ENCODE measurements around the gene NR1H2.

Gene NR1H2

DNA sequence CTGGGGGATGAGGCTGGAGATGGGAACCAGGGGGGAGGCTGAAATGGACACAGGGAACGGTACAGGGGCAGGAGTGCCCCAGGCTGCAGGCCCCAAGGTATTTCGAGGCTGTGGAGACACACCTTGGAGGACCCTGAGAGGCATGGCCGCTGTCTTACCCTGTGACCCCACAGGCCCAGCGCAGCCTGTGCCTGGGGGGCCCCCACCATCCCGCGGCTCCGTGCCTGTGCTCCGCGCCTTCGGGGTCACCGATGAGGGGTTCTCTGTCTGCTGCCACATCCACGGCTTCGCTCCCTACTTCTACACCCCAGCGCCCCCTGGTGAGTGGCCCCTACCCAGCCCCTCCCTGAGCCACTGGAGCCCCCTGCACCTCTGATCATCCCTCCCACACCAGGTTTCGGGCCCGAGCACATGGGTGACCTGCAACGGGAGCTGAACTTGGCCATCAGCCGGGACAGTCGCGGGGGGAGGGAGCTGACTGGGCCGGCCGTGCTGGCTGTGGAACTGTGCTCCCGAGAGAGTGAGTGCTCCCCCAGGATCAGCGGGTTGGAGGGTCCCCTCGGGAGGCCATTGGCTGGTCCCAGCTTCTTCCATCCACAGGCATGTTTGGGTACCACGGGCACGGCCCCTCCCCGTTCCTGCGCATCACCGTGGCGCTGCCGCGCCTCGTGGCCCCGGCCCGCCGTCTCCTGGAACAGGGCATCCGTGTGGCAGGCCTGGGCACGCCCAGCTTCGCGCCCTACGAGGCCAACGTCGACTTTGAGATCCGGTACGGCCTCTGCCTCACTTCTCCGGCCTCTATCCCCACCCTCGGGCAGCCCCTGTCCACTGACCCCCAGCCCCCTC lies 25.6 kb downstream of the NR1H2 start:
- DNase-seq (ENCODE audit: low spot score): no peak

DNA sequence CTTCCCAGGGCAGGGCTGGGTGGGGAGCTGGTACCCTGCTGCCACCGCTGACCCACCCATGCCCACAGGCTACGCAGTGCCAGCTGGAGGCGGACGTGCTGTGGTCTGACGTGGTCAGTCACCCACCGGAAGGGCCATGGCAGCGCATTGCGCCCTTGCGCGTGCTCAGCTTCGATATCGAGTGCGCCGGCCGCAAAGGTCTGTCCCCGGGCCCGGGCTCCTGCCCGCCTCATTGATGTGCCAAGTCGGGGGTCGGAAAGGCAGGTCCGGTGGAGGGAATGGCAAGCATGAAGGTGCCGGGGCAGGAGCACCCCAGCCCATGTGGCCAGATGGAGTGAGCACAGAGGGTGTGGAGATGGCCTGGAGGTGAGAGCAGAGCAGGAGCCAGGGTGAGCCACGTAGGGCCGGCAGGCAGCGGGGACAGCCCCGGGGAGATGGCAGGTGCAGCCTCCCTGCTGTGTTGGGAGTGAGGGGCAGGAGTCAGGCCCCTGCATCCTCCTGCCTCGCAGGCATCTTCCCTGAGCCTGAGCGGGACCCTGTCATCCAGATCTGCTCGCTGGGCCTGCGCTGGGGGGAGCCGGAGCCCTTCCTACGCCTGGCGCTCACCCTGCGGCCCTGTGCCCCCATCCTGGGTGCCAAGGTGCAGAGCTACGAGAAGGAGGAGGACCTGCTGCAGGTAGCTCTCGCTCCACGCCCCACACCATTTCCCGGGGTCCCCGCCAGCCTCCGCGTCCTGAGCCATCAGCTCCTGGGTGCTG lies 26.5 kb downstream of the NR1H2 start:
- DNase-seq (ENCODE audit: low spot score): no peak

DNA sequence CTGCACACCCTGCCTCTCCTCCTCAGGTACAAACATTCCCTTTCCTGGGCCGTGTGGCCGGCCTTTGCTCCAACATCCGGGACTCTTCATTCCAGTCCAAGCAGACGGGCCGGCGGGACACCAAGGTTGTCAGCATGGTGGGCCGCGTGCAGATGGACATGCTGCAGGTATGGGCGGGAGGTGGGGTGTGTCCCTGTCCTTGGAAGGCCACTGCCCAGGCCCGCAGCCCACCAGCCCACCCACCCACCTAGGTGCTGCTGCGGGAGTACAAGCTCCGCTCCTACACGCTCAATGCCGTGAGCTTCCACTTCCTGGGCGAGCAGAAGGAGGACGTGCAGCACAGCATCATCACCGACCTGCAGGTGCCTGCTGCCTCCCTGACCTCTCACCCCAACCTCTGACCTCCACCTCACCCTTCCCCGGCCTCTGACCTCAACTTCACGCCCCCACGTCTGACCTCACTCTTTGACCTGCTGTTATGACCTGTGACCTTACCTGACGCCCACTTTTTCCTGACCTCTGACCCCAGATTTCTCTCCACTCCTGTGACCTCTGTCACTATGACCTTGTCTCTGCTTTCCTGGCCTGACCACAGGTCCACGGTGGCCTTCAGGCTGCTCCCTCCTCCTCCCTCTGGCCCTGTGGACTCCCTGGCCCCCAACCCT lies 30.0 kb downstream of the NR1H2 start:
- no peak for DNase-seq (ENCODE audit: low spot score)

DNA sequence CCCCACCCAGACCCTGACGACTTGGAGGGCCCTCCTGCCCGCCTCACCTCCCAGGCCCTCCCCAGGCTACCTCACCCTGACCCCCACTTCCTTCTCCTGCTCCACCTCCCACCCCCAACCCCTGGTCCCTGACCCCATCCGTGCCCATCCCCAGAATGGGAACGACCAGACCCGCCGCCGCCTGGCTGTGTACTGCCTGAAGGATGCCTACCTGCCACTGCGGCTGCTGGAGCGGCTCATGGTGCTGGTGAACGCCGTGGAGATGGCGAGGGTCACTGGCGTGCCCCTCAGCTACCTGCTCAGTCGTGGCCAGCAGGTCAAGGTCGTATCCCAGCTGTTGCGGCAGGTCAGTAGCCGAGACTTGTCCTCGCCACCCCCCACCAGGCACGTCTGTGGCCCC lies 30.6 kb downstream of the NR1H2 start:
- no peak for DNase-seq (ENCODE audit: low spot score)

DNA sequence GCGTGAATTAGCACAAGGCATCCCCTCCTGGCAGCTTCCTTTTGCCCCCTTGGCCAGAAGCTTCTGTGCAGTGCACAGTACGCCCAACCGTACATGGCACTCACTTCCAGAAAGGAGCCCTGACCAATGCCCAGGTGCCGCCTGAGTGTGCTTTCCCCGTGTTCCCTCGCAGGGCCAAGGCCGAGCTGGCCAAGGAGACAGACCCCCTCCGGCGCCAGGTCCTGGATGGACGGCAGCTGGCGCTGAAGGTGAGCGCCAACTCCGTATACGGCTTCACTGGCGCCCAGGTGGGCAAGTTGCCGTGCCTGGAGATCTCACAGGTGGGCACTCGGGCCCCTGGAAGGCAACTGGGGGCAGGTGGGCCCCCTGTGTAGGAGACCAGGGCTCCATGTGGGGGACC lies 33.1 kb downstream of the NR1H2 start:
- no peak for DNase-seq (ENCODE audit: low spot score)

DNA sequence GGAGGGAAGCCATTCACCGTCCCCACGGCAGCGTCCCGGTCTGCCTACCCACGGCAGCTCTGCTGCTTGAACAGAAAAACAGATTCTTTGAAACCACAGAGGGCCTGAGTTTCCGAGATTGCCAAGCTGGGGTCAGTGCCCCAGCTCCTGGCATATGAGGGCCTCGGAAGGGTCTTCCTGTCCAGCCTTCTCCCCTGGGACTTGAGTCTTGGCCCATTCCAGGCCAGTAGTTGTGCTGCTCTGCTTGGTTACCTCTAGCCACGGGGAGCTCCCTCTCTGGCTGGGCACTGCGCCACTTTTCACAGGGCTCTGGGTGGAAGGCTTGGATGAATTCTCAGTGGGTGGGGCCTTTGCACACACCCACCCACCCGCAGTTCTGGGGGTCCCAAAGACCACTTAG lies 33.9 kb downstream of the NR1H2 start:
- DNase-seq (ENCODE audit: low spot score): no peak

DNA sequence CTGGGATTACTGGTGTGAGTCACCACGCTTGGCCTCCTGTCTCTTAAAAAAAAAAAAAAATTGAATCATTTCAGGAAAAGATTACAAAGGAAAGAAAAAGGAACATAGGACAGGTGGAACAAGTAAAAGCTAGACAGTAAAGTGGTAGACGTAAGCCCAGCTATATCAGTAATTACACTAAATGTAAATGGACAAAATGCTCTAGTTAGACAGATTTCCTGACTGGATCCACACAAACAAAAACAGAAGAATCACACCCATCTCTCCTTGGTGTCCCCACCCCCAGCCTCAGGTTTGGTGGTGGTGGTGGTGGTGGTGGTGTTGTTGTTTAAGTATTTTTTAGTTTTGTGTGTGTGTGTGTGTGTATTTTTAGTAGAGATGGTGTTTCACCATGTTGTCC lies 36.2 kb downstream of the NR1H2 start:
- no peak for DNase-seq (ENCODE audit: low spot score)

DNA sequence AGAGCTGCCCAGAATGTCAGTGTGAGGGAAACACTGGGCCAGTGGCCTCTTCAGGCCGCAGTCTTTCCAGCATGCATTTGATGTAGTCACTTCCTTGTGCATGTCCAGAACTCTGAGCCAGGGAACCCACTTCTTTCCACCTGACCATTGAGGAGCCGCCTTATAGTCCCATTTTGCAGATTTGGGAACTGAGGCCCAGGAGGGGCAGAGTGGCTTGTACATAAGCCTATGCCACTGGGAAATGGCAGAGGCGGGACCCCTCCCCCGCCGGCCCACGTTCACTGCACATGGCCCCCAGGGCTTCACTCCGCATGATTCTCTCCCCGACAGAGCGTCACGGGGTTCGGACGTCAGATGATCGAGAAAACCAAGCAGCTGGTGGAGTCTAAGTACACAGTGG lies 36.8 kb downstream of the NR1H2 start:
- DNase-seq (ENCODE audit: low spot score): no peak

DNA sequence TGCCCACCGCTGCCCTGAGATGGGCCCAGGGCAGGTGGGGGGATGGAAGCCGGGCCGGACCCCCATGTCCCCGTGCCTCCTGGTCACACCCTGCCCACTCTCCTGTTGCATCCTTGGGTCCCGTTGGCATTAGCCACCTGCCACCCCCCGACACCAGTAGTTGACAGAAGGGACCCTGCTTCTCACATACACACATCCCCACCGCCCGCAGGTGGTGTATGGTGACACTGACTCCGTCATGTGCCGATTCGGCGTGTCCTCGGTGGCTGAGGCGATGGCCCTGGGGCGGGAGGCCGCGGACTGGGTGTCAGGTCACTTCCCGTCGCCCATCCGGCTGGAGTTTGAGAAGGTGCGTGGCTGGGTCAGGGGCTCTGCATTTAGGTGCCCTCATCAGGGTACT lies 37.3 kb downstream of the NR1H2 start:
- DNase-seq (ENCODE audit: low spot score): no peak

DNA sequence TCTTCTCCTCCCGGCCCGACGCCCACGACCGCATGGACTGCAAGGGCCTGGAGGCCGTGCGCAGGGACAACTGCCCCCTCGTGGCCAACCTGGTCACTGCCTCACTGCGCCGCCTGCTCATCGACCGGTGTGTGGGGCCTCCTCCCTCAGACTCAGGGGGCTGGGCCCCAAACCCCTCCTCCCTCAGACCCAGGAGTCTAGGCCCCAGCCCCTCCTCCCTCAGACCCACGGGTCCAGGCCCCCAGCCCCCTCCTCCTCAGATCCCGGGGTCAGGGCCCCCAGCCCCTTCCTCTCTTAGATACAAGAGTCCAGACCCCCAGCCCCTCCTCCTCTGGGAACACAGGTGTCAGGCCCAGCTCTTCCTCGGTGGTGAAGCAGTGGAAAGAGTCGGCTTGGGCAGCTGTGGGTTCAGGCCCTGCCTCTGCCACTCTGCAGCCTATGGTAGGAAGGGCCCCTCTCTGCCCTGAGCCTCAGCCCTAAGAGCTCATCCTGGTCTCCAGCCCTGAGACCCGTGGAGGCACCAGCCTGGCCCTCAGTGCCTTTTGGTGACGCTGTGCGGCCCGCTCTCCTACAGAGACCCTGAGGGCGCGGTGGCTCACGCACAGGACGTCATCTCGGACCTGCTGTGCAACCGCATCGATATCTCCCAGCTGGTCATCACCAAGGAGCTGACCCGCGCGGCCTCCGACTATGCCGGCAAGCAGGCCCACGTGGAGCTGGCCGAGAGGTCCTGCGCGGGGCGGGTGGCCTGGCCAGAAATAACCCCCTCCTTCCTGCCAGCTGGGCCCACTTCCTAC lies 38.8 kb downstream of the NR1H2 start:
- DNase-seq (ENCODE audit: low spot score): peak; percentile 97

DNA sequence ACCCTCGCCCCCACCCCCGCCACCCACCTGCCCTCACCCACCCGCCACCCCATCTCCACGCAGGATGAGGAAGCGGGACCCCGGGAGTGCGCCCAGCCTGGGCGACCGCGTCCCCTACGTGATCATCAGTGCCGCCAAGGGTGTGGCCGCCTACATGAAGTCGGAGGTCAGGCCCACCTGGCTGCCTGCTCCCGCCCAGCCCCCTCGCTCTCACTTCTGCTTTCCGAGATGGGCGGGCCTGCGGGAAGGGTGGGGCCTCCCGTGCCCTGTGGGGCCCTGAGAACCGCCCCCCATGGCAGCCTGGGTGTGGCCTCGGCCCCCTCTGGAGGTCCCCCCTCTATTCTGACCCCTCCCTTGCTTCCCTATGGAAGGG lies 39.4 kb downstream of the NR1H2 start:
- no peak for DNase-seq (ENCODE audit: low spot score)

DNA sequence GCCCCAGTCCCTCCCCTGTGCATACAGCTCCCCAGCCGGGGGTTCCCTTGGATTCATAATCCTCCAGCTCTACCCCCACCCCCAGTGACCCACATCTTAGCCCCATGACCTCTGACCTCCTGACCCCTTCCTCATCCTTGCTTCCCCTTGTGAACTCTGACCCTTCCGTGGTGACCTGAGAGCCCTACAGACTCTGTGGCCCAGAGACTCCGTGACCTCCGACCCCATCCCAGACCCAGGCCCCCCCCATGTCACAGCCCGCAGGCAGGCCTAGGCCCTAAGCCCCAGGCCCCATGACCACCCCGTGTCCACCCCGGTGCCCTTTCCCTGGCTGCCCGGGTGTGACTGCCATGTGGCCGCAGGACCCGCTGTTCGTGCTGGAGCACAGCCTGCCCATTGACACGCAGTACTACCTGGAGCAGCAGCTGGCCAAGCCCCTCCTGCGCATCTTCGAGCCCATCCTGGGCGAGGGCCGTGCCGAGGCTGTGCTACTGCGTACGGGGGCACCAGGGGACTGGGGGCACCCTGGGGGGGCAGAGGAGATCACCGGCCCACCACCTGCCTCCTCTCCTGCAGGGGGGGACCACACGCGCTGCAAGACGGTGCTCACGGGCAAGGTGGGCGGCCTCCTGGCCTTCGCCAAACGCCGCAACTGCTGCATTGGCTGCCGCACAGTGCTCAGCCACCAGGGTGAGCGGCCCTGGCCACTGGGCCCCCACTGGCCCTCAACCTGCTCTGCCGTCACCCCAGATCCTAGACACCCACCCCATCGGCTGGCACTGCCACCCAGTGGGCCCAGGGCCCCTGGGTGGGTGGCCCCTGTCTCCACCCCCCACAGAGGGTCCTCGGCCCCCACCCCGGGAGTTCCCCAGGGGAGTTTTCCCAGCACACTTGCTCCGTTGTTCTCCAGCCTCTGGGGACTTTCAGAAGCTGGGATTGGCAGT lies 40.0 kb downstream of the NR1H2 start:
- no peak for DNase-seq (ENCODE audit: low spot score)

DNA sequence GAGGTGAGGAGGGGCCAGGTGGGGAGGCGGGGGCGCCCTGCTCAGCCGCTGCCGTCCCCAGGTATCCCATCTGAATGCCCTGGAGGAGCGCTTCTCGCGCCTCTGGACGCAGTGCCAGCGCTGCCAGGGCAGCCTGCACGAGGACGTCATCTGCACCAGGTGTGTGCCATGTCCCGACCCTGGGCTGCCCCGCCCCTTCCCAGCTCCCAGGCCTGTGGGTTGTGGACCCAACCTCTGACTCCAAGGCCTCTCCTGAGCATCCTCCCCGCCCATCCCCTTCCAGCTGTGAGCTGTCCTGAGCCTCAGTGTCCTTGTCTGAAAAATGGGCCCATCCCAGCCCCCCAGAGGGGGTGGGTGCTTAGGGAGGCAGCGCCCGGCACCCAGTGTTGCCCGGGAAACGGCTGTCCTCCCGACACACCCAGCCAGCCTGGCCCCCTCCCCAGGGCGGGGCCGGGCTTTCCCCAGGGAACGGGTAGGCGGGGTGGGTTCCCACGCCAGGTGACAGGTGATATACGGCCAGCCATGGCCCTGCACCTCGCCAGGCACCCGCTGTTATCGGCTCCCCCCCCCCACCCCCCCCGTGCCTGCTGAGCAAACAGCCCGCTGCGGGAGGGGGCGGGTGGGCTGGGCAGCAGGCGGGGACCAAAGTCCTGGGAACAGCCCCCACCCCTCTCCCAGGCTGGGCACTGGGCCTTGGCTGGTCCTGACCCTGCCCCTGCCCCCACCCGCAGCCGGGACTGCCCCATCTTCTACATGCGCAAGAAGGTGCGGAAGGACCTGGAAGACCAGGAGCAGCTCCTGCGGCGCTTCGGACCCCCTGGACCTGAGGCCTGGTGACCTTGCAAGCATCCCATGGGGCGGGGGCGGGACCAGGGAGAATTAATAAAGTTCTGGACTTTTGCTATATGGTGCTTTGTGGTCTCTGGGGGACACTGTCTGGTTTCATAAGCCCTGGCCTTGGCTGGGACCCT lies 41.1 kb downstream of the NR1H2 start:
- no peak for DNase-seq (ENCODE audit: low spot score)

DNA sequence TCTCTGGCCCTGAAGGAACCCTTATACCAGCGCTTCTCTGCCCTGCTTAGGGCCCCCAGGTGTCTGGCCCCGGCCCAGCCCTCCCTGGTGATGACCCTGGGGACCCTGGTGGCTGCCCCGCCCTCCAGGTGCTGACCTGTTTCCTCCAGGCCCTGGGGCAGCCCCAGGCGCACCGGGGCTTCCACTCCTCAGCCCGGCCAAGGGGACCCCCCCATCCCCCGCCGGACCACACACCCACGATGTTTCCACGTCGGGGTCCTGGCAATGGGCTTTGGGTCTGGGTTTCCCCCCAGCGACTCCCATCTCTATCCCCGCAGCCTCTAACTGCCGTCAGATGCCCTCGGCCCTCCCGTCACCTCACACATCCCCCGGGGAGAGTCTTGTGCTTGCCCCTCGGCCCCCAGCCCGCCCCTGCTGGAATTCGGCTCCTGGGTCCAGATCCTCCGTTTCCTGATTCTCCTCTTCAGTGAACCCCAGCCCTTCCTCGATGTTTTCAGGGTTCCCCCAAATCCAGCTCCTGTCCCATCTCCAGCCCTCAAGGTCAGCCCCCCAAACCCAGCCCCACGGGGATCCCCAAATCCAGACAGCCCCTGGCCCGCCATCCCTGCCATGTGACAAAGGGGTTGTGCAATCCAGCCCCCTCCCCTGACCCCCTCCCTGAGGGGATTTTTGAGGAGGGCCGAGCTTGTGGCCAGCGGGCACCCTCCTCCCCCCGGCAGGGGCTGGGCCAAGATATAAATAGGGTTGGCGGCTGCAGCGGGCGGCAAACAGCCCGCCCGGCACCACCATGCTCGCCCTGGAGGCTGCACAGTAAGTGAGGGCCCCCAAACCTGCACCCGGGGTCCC lies 42.1 kb downstream of the NR1H2 start, which contains the start of gene SPIB:
SPIB (plus strand) TSS at position 763 of the 846 bp plus-strand sequence; CDS start at position 788, 25 bp downstream.
- DNase-seq (ENCODE audit: low spot score): no peak

DNA sequence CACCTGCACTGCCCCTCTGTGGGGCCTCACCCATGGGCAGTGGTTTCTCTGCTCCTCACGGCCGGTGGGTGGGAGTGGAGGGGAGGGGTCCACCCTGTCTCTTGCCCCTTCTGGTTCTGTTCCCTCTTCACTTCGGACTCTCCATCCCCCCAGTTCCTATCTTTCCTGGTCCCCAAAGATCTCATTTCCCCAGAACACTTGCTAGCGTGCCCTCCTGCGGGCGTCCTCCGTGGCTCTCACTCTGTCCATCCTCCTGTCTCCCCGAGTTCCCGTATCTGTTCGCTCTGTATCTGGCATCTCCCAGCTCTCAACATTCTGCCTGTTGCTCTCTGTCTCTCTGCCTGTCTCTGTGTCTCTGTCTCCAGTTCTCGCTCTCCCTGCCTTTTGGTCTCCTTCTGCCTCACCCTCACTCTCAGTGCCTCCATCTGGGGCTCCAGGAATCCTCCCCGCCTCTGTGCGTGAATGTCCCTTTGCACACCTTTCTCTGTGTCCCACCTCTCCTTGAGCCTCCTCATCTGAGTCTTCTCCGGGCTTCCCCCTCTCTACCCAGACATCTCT lies 42.8 kb downstream of the NR1H2 start:
- DNase-seq (ENCODE audit: low spot score): no peak

DNA sequence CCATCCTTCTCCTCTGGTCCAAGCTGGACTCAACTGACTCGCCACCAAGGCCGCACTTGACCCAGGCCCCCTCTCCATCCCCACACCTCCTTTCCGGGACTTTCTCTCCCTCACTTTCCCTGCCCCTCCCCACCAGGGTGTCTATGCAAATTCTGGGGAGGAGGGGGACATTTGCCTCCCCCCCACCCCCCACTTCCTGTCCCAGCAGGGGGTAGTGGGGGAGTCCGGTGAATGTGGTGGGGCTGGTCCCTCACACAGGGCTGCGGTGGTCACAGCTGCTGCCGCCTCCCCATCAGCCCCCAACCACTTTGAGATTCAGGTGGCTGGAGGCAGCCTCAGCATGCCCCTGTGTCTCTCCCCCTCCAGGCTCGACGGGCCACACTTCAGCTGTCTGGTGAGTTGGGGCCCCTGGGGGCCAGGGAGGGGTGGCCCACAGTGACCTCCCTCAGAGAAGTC lies 43.4 kb downstream of the NR1H2 start:
- DNase-seq (ENCODE audit: low spot score): peak; percentile 62

DNA sequence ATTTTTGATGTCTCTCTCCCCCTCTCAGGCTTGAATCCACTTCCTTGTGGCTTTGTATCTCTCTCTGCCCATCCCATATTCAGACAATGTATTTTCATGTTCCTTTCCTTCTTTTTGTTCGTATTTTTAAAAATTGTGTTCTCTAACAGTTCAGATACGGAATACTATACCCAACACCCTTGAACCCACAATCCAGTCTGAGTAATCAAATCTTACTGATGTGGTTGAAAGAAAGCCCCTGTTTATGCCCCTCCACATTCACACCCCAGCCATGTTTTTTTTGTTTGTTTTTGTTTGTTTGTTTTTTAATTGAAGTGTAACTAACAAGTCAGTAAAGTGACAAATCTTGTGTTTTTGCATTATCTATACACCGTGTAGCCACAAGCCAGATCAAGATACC lies 43.9 kb downstream of the NR1H2 start:
- no peak for DNase-seq (ENCODE audit: low spot score)

DNA sequence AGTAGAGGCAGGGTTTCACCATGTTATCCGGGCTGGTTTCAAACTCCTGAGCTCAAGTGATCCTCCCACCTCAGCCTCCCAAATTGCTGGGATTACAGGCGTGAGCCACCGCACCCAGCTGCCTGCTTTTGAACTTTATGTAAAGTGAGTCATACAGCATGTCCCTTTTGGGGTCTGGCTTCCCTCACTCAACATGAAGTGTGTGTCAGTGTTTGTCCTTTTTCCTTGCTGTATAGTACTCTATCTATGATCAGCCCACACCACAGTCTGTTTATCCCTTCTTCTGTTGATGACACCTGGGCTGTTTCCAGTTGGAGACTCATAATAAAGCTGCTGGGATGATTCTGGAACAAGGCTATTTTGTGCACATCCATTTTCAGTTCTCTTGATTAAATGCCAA lies 44.6 kb downstream of the NR1H2 start:
- no peak for DNase-seq (ENCODE audit: low spot score)

Data from iPS-NIHi11 (cell line).